ENCODE results near the gene VSTM2B. TPM values are rescaled to one million over a fixed set of nuclear protein-coding genes. Genes with fewer than 3 reads are reported as not detected.
"Not testable (repeated sequence)": the region's sequence is repeated elsewhere in the genome, so short reads cannot be mapped to it uniquely, and the experiment has no call there.

Gene VSTM2B
- total RNA-seq, result not detected
- polyA plus RNA-seq, result not detected

DNA sequence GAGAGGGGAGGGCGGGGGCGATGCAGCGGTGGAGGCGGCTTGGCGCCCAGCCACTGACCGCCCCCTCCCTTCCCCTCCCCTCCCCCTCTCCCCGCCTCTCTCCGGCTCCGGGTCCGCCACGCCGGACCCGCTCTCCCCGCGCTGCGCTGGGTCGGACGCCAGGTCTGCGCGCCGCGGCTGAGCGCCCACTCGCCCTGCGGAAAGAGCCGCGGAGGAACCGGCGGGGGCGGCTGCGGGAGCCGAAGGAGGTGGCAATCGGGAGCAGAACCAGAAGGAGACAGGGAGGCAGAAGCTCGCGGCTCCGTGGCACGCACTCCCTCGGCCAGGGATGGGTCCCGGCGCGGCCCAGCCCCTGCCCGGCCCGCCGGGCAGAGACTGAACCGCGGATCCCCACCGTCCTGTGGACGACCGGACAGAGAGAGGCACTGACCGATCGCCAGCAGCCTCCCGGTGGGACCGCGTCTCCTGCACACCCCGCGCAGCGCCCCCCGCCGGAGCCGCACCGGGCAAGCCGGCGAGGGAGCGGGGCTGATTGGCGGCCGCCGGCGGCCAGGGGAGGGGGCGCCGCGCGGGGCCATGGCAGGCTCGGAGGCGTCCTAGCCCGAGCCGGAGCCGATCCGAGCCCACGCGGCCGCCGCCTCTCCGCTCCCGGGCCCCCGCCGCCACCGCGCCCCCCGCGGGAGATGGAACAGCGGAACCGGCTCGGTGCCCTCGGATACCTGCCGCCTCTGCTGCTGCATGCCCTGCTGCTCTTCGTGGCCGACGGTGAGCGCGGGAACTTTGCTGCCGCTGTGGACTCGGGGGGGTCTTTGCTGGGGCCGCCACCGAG is at the start of gene VSTM2B:
TSS of gene VSTM2B (plus strand) at position 94 of the 829 bp plus-strand sequence. CDS start at position 684, 590 bp downstream.
- WGBS, result 1% methylated on average over 102 of the region's 104 CpGs
- Histone ChIP-seq H3K4me1 (ENCODE audit: insufficient read depth) (no peaks in the 10 kb centered on the region), H3K4me3 (ENCODE audit: low read depth, low read length) (peak within 1 kb of the TSS; percentile 12), H3K27ac (ENCODE audit: low read depth) (no peak within 1 kb of the TSS), H3K36me3 (ENCODE audit: insufficient read depth) (no peaks in the 10 kb centered on the region)
- DNase-seq (ENCODE audit: extremely low spot score), result no peak

DNA sequence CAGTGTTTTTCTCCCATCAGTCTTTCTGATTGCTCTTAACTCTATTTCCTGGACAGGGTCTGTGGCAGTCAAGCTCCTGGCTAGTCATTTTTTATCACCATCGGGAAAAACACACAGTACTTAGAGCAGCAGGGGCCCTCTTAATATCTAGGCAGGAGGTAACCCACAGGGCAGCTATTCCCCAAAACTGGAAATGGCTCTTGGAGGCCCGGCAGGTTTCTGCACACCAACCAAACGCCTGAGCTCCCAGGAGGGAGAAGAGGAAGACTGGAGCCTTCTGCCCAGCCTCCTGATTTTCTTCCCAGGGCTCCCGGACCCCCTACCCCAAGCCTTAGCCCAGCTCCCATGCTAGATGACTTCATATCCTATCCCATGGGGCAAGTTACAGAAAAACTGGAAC is 49.3 kb upstream of the VSTM2B start:
- DNase-seq (ENCODE audit: extremely low spot score), result no peak
- WGBS, result 61% methylated on average over 4 of the region's 4 CpGs
- H3K27ac ChIP-seq (ENCODE audit: low read depth), result no peak overlapping the region
- H3K4me1 ChIP-seq (ENCODE audit: insufficient read depth), result no peaks in the 10 kb centered on the region
- no peaks in the 10 kb centered on the region for H3K36me3 ChIP-seq (ENCODE audit: insufficient read depth)
- no peak overlapping the region for H3K4me3 ChIP-seq (ENCODE audit: low read depth, low read length)

DNA sequence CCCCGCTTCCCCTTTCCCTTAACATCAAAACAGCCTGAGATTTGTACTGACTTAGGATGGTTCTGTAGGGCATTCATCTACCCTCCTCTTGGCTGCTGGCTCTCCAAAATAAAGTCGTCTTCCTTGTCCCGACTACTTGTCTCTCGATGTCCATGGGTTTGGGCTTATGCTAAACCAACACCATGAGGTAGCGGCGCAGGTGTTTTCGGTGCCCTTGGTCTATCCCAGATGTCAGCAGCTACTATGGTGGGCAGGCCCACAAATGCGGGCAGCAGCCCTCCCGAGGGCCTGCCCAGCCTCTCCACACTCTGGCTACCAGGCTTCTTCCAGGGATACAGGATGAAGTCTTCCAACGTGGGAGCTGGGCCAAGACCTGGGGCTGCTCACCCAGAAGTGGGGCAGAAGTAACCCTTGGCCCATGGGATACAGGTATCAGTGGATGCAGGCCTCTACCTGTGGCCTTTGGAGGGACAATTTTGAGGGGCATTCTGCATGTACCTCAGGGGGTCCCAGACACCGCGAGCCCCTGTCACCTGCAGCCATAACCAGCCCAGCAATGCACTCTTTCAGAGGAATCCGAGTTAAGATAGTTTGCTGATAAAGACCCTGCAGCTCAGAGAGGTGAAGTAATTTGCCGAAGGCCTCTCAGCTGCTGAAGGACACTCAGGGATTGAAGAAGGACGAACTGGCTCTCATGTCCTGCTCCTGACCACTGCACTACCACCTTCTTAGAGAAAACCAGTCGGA is 47.8 kb upstream of the VSTM2B start:
- no peak for DNase-seq (ENCODE audit: extremely low spot score)
- Histone ChIP-seq H3K36me3 (ENCODE audit: insufficient read depth) (no peaks in the 10 kb centered on the region), H3K4me1 (ENCODE audit: insufficient read depth) (no peaks in the 10 kb centered on the region), H3K4me3 (ENCODE audit: low read depth, low read length) (no peak overlapping the region), H3K27ac (ENCODE audit: low read depth) (no peak overlapping the region)
- WGBS, result 88% methylated on average over 16 of the region's 16 CpGs

DNA sequence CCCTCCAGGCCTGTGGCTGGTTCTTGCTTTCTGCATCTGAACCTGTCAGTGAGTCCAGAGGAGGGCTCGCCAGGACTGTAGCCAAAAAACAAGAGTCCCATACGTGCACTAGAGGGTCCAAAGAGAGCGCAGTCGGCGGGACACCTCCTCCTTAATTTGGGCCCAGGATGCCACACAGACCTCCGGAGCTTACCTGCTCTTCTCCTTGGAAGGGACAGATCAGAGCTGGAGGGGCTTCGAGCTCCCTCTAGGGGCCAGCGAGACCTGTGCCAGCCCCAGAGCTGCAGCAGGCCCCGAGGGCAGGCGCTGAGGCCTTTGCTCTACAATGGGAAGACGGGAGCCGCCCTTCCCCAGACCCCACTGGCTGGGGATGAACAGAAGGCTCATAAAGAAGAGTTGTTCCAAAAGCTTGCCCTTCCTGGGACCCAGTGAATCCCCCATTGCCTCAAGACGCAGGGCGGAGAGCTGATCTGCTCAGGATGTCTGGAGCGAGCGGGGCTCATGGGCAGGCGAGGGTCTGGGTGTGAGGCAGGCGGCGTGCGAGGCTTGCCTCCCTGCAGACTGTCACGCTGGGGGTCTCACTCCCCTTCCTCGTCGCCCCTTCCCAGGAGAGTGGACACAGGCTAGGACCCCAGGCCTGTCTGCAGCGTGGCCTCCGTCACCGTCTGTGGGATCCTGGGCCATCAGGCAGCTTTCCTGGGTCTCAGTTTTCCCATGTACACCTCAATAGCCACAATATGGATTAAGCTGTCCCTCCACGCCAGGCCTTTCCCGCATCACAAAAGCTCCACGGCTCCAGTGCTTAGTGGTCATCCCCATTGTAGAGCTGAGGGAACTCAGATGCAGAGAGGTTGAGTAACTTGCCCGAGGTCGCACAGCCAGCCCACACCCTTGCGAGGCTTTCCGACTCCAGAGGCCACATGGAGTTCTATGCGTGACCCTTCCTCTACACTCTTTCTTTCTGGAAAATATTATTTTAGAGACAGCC is 46.9 kb upstream of the VSTM2B start:
- Histone ChIP-seq H3K4me3 (ENCODE audit: low read depth, low read length) (no peak overlapping the region), H3K27ac (ENCODE audit: low read depth) (no peak overlapping the region), H3K4me1 (ENCODE audit: insufficient read depth) (no peaks in the 10 kb centered on the region), H3K36me3 (ENCODE audit: insufficient read depth) (no peaks in the 10 kb centered on the region)
- no peak for DNase-seq (ENCODE audit: extremely low spot score)
- WGBS, result 58% methylated on average over 34 of the region's 34 CpGs

DNA sequence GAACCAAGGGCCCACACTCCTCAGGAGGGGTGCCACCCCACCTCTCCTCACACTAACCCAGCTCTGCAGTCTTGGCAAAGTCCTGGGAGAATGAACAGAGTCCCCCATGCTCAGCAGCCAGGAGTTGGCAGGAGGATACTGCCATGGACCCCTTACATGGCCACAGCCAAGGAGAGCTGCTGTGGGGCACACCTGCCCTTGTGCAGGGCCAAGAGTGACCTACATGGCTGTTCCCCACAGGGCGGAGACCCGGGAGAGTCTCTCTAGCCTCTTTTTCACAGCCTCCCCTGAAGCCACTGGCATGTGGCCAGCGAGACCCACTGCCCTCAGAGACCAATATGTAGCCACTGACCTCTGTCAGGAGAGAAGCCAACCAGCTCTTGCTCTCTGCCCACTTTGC is 45.9 kb upstream of the VSTM2B start:
- Histone ChIP-seq H3K4me1 (ENCODE audit: insufficient read depth) (no peaks in the 10 kb centered on the region), H3K27ac (ENCODE audit: low read depth) (no peak overlapping the region), H3K36me3 (ENCODE audit: insufficient read depth) (no peaks in the 10 kb centered on the region), H3K4me3 (ENCODE audit: low read depth, low read length) (no peak overlapping the region)
- DNase-seq (ENCODE audit: extremely low spot score), result no peak
- 85% methylated on average over 3 of the region's 3 CpGs for WGBS

DNA sequence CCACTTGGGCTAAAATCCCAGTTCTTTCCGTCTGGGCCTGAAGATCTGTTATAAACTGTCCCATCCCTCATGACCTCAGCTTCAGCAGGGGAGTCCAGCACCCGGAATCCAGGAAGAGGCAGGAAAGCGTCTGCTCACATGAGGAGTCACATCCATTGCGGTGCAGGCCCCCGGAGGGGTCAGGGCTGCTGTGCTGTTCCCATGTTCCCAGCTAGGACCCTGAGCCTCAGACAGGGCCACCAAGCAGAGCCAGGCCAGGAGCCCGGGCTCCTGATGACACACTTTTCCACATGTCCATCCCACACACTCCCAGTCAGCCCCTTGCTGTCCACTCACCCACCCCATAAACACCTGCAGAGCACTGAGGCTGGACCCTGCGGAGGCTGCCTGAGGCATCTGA is 45.3 kb upstream of the VSTM2B start:
- H3K4me1 ChIP-seq (ENCODE audit: insufficient read depth), result no peaks in the 10 kb centered on the region
- no peak overlapping the region for H3K27ac ChIP-seq (ENCODE audit: low read depth)
- DNase-seq (ENCODE audit: extremely low spot score), result no peak
- H3K36me3 ChIP-seq (ENCODE audit: insufficient read depth), result no peaks in the 10 kb centered on the region
- WGBS, result 84% methylated on average over 7 of the region's 7 CpGs
- no peak overlapping the region for H3K4me3 ChIP-seq (ENCODE audit: low read depth, low read length)

DNA sequence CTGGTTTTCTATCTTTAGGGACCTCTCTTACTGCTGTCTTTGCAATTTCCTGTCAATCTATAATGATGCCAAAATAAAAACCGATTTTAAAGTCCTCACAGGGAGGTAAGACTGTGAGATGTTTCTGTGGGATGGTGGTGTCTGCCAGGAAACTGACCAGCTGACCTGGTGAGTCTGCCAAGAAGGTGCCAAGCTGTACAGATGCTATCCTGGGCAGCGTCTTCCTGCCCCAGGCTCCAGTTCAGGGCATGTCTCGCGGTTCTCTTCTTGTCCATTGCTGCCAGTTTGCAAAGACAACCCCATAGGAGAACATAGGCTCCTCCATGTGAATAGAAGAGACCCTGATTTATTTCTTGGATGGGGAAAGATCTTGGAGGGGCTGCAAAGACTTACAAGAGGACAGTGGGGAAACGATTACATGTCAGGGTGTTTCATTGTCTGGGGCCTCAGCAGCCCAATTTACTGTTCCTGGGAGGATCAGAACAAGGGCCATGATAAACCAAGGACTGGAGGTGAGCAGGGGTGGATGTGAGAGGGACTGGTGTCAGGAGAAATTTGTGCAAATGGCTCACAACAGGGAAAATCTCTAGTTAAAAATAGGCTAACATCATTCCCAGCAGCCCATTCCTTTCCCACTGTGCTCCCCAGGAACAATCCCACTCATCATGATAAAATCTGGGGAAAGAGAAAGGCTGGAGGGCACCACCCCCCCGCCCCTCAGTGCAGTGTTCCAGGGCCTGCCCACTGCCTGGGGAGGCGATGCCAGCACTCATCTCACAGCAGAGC is 42.7 kb upstream of the VSTM2B start:
- H3K4me3 ChIP-seq (ENCODE audit: low read depth, low read length), result no peak overlapping the region
- no peak for DNase-seq (ENCODE audit: extremely low spot score)
- H3K4me1 ChIP-seq (ENCODE audit: insufficient read depth), result no peaks in the 10 kb centered on the region
- H3K36me3 ChIP-seq (ENCODE audit: insufficient read depth), result no peaks in the 10 kb centered on the region
- H3K27ac ChIP-seq (ENCODE audit: low read depth), result no peak overlapping the region
- 66% methylated on average over 7 of the region's 7 CpGs for whole genome bisulfite sequencing

DNA sequence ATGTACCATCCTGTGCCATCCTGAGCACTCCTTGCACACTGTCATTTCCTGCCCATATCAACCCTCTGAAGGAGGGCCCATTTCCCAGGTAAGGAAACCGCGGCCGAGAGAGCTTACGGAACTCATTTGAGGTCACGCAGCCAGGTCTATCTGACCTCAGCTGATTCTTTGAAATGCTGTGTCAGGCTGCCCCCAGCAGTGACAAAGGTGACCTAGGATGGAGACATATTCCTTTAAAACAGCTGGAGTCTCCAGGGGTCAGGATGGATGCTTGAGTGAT is 42.2 kb upstream of the VSTM2B start:
- Histone ChIP-seq H3K36me3 (ENCODE audit: insufficient read depth) (no peaks in the 10 kb centered on the region), H3K4me1 (ENCODE audit: insufficient read depth) (no peaks in the 10 kb centered on the region), H3K27ac (ENCODE audit: low read depth) (no peak overlapping the region), H3K4me3 (ENCODE audit: low read depth, low read length) (no peak overlapping the region)
- WGBS, result 93% methylated on average over 5 of the region's 5 CpGs
- no peak for DNase-seq (ENCODE audit: extremely low spot score)

DNA sequence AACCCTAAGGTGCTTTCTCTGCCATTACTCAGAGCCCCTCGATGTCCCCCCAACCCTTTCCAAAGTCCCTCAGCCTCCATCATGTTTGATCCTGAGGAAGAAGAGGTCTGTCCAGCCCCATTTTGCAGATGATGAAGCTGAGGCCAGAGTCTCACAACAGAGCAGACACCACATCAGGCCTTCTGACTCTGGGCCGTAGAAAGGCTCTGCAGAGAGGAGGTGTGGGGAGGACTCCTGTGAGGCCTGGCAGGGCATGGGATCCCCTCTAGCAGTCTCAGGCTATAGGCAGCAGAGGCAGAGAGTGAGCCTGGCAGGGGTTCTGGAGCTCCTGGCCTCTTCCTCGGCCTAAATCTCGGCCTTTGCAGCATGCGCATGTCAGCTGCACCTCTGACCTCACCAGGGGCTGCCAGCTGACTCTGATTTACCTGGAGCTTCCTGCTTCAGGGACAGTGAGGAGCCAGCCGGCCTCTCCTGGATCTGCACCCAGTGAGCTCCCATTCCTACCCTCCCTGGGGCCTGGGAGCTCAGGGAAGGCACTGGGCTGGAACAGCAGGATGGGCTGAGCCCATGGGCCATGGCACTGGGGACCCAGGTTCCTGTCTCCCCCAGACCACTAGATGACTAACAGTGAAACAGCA is 41.7 kb upstream of the VSTM2B start:
- no peak for DNase-seq (ENCODE audit: extremely low spot score)
- Histone ChIP-seq H3K4me3 (ENCODE audit: low read depth, low read length) (no peak overlapping the region), H3K4me1 (ENCODE audit: insufficient read depth) (no peaks in the 10 kb centered on the region), H3K27ac (ENCODE audit: low read depth) (no peak overlapping the region), H3K36me3 (ENCODE audit: insufficient read depth) (no peaks in the 10 kb centered on the region)
- WGBS, result 67% methylated on average over 6 of the region's 6 CpGs

DNA sequence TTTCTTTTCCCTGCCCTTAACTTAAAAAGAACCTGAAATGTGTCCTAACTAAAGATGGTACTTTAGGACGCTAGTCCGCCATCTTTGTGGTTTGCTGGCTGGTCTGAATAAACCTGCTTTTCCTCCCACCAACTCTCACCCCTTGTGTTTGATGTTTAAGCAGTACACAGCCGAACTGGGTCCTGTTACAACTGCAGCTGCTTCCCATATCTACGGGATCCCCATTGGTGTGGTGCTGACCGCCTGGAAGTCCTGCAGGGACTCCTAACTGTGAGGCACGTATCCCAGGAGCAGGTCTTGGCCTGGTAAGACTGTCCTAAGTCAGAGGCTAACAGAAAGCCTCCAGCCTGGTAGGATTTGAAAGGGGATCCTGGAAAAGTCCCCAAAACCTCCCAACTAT is 40.9 kb upstream of the VSTM2B start:
- 57% methylated on average over 6 of the region's 6 CpGs for WGBS
- no peaks in the 10 kb centered on the region for H3K36me3 ChIP-seq (ENCODE audit: insufficient read depth)
- no peaks in the 10 kb centered on the region for H3K4me1 ChIP-seq (ENCODE audit: insufficient read depth)
- no peak for DNase-seq (ENCODE audit: extremely low spot score)
- no peak overlapping the region for H3K27ac ChIP-seq (ENCODE audit: low read depth)
- no peak overlapping the region for H3K4me3 ChIP-seq (ENCODE audit: low read depth, low read length)

DNA sequence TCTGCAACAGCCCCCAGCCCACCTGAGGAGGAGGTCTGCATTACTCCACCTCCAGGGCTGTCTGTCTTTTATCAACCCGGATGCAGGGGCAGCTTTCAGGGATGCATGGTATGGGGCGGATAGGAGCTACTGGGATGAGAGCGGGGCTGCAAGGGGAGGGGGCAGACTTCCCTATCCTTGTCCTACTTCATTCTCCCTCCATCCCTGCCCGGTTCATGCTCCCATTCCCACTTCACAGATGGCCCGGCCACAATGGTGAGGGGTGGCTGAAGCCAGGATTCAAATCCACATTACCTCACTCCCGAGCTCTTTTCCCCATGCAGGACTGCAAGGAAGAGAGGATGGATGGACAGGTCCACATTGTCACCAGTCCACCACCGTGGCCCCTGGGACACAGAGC is 40.5 kb upstream of the VSTM2B start:
- no peak overlapping the region for H3K4me3 ChIP-seq (ENCODE audit: low read depth, low read length)
- H3K27ac ChIP-seq (ENCODE audit: low read depth), result no peak overlapping the region
- H3K36me3 ChIP-seq (ENCODE audit: insufficient read depth), result no peaks in the 10 kb centered on the region
- DNase-seq (ENCODE audit: extremely low spot score), result no peak
- H3K4me1 ChIP-seq (ENCODE audit: insufficient read depth), result no peaks in the 10 kb centered on the region
- 77% methylated on average over 7 of the region's 7 CpGs for WGBS

DNA sequence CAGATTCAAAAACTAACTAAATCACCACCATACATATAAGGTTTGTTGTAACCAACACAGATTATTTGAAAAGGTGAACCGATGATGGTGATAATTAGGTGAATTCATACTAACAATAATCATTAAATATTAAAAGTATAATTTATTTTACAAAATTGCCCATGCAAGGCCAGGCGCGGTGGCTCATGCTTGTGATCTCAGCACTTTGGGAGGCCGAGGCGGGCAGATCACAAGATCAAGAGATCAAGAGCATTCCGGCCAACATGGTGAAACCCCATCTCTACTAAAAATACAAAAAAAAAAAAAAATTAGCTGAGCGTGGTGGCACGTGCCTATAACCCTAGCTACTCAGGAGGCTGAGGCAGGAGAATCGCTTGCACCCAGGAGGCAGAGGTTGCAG is 38.8 kb upstream of the VSTM2B start:
- WGBS, result 89% methylated on average over 9 of the region's 9 CpGs
- H3K4me3 ChIP-seq (ENCODE audit: low read depth, low read length); H3K27ac ChIP-seq (ENCODE audit: low read depth); H3K4me1 ChIP-seq (ENCODE audit: insufficient read depth); H3K36me3 ChIP-seq (ENCODE audit: insufficient read depth); DNase-seq (ENCODE audit: extremely low spot score): not testable (repeated sequence)

All from urinary bladder (tissue), 4 donors.